NCI-H2227 treated with DMSO at 0.1 percent for 48 hours (cell line): Measurements from ENCODE around the gene RBM23.

Source experiments
- DNase-seq: peaks from one replicate; lab custom pipeline; 2025; lab: John Stamatoyannopoulos, UW

The RBM23 gene

GRCh38 chr14:22885975-22886374 is 33.0 kb downstream of the RBM23 start:
- no peak for DNase-seq

- DNase-seq = no peak
Measured at GRCh38 chr14:22884738-22885523, 34.0 kb downstream of the RBM23 start.

GRCh38 chr14:22884076-22884737 is 34.7 kb downstream of the RBM23 start:
- DNase-seq = no peak

- peak; percentile 85 for DNase-seq
Measured at GRCh38 chr14:22883173-22883976, 35.6 kb downstream of the RBM23 start, which contains the start of gene REM2. REM2 (plus strand) TSS chr14:22883222; CDS start chr14:22883288, 66 bp downstream.

- peak; percentile 52 for DNase-seq
Measured at GRCh38 chr14:22882529-22883172, 36.3 kb downstream of the RBM23 start.

- DNase-seq = no peak
Measured at GRCh38 chr14:22882064-22882463, 36.9 kb downstream of the RBM23 start.

GRCh38 chr14:22878271-22879246 is 40.4 kb downstream of the RBM23 start:
- no peak for DNase-seq

- no peak for DNase-seq
Measured at GRCh38 chr14:22877000-22877501, 41.9 kb downstream of the RBM23 start.

- no peak for DNase-seq
Measured at GRCh38 chr14:22875748-22876319, 43.1 kb downstream of the RBM23 start.

GRCh38 chr14:22875003-22875747 is 43.8 kb downstream of the RBM23 start:
- DNase-seq = no peak

GRCh38 chr14:22872833-22873520 is 46.0 kb downstream of the RBM23 start:
- no peak for DNase-seq

- DNase-seq = peak; percentile 61
Measured at GRCh38 chr14:22872033-22872832, 46.7 kb downstream of the RBM23 start.

GRCh38 chr14:22871224-22872032 is 47.5 kb downstream of the RBM23 start, which contains the start of gene LRP10:
LRP10 (plus strand) TSS chr14:22871740; CDS start chr14:22872304, 564 bp downstream.
- DNase-seq = peak; percentile 37

- no peak for DNase-seq
Measured at GRCh38 chr14:22870811-22871223, 48.1 kb downstream of the RBM23 start.

- no peak for DNase-seq
Measured at GRCh38 chr14:22866874-22867273, 52.1 kb downstream of the RBM23 start.

GRCh38 chr14:22865424-22866405 is 53.2 kb downstream of the RBM23 start:
- no peak for DNase-seq
